SK-N-SH treated with all-trans-retinoic acid at 6 μM for 48 hours (cell line): ENCODE measurements around the gene EARS2.
"Not testable (repeated sequence)": the region's sequence is repeated elsewhere in the genome, so short reads cannot be mapped to it uniquely, and the experiment has no call there.

Source experiments
- ATAC-seq: fragments of 200-7000 bp; cut with Tn5 transposase; 3 replicates; pipeline ENCODE4 v1.9.1; 2020; ENCODE audit warnings: mild to moderate bottlenecking, moderate library complexity
- ARNTL ChIP-seq: fragments of 450-650 bp; formaldehyde crosslinking; IDR thresholded peaks from 2 replicates; pipeline ENCODE4 v1.5.0; 2020; ENCODE audit warnings: low read depth, mild to moderate bottlenecking, moderate library complexity, borderline replicate concordance
- BACH2 ChIP-seq: fragments of 250-450 bp; sonication (Bioruptor Pico); IDR thresholded peaks from 2 replicates; pipeline ENCODE4 v1.9.0; 2021; ENCODE audit warnings: mild to moderate bottlenecking, borderline replicate concordance
- CREB5 ChIP-seq: fragments of 250-450 bp; sonication (Bioruptor Pico); IDR thresholded peaks from 2 replicates; pipeline ENCODE4 v1.5.1; 2020; ENCODE audit warnings: low read depth, mild to moderate bottlenecking, moderate library complexity
- CSDC2 ChIP-seq: fragments of 250-450 bp; sonication (Bioruptor Pico); IDR thresholded peaks from 2 replicates; pipeline ENCODE4 v1.5.0; 2020; ENCODE audit warnings: mild to moderate bottlenecking, moderate library complexity
- CSRNP3 ChIP-seq: fragments of 250-450 bp; sonication (Bioruptor Pico); IDR thresholded peaks from 2 replicates; pipeline ENCODE4 v1.5.1; 2021; ENCODE audit warnings: mild to moderate bottlenecking, moderate library complexity
- ESRRG ChIP-seq: fragments of 250-450 bp; sonication (Bioruptor Pico); IDR thresholded peaks from 2 replicates; pipeline ENCODE4 v1.6.1; 2021; ENCODE audit warnings: mild to moderate bottlenecking
- GLIS3 ChIP-seq: fragments of 250-450 bp; sonication (Bioruptor Pico); IDR thresholded peaks from 2 replicates; pipeline ENCODE4 v1.5.0; 2020; ENCODE audit warnings: mild to moderate bottlenecking, moderate library complexity
- ISL1 ChIP-seq: fragments of 250-450 bp; sonication (Bioruptor Pico); IDR thresholded peaks from 2 replicates; pipeline ENCODE4 v2.1.2; 2022; ENCODE audit warnings: mild to moderate bottlenecking, moderate library complexity
- OSR1 ChIP-seq: fragments of 250-450 bp; sonication (Bioruptor Pico); IDR thresholded peaks from 2 replicates; pipeline ENCODE4 v1.8.0; 2022; ENCODE audit warnings: moderate library complexity, mild to moderate bottlenecking, inconsistent platforms
- POU6F1 ChIP-seq: fragments of 250-450 bp; sonication (Bioruptor Pico); IDR thresholded peaks from 2 replicates; pipeline ENCODE4 v1.8.0; 2021; ENCODE audit warnings: low read depth, mild to moderate bottlenecking, moderate library complexity, borderline replicate concordance
- RARB ChIP-seq: fragments of 250-450 bp; sonication (Bioruptor Pico); IDR thresholded peaks from 2 replicates; pipeline ENCODE4 v1.8.0; 2021; ENCODE audit warnings: mild to moderate bottlenecking, moderate library complexity
- SNAI2 ChIP-seq: fragments of 250-450 bp; sonication (Bioruptor Pico); IDR thresholded peaks from 2 replicates; pipeline ENCODE4 v1.5.0; 2020; ENCODE audit warnings: mild to moderate bottlenecking, moderate library complexity
- TCF4 ChIP-seq: fragments of 250-450 bp; sonication (Bioruptor Pico); IDR thresholded peaks from 2 replicates; pipeline ENCODE4 v1.8.0; 2021; ENCODE audit warnings: mild to moderate bottlenecking, moderate library complexity, borderline replicate concordance
- TOX ChIP-seq: fragments of 250-450 bp; sonication (Bioruptor Pico); IDR thresholded peaks from 2 replicates; pipeline ENCODE4 v1.8.0; 2021; ENCODE audit warnings: mild to moderate bottlenecking, moderate library complexity, borderline replicate concordance
- TSHZ2 ChIP-seq: fragments of 250-450 bp; sonication (Bioruptor Pico); IDR thresholded peaks from 2 replicates; pipeline ENCODE4 v1.5.0; 2020; ENCODE audit warnings: mild to moderate bottlenecking, moderate library complexity
- ZC3H10 ChIP-seq: fragments of 250-450 bp; sonication (Bioruptor Pico); IDR thresholded peaks from 2 replicates; pipeline ENCODE4 v1.5.1; 2021; ENCODE audit warnings: mild to moderate bottlenecking, moderate library complexity
- ZFP3 ChIP-seq: fragments of 250-450 bp; sonication (Bioruptor Pico); IDR thresholded peaks from 2 replicates; pipeline ENCODE4 v1.5.0; 2020; ENCODE audit warnings: mild to moderate bottlenecking, moderate library complexity
- ZFP30 ChIP-seq: fragments of 450-650 bp; formaldehyde crosslinking; IDR thresholded peaks from 2 replicates; pipeline ENCODE4 v1.5.0; 2022; ENCODE audit warnings: mild to moderate bottlenecking, moderate library complexity
- ZNF565 ChIP-seq: fragments of 450-650 bp; formaldehyde crosslinking; conservative IDR thresholded peaks from 2 replicates; pipeline ENCODE4 v1.5.0; 2020; ENCODE audit warnings: low read depth, mild to moderate bottlenecking, moderate library complexity
- ZNF70 ChIP-seq: fragments of 450-650 bp; formaldehyde crosslinking; IDR thresholded peaks from 2 replicates; pipeline ENCODE4 v1.5.0; 2020; ENCODE audit warnings: mild to moderate bottlenecking, moderate library complexity
- ZNF8 ChIP-seq: fragments of 450-650 bp; formaldehyde crosslinking; IDR thresholded peaks from 2 replicates; pipeline ENCODE4 v1.5.0; 2020; ENCODE audit warnings: mild to moderate bottlenecking, moderate library complexity

Gene EARS2

GRCh38 chr16:23485257-23485614, 71.9 kb downstream of the EARS2 start:
- TF ChIP-seq OSR1 (CRISPR knock-in tag), result no peak
- TF ChIP-seq POU6F1 (CRISPR knock-in tag), result no peak
- no peak for TF ChIP-seq ESRRG (CRISPR knock-in tag)
- no peak for ATAC-seq

GRCh38 chr16:23484510-23485256, 72.5 kb downstream of the EARS2 start:
- no peak for ATAC-seq

GRCh38 chr16:23483492-23483891, 73.7 kb downstream of the EARS2 start:
- not testable (repeated sequence) for ATAC-seq

More at GRCh38 chr16:23484510-23485256, 72.5 kb downstream of the EARS2 start:
- TF ChIP-seq ISL1 (no peak), ZC3H10 (CRISPR knock-in tag) (no peak)
- TF ChIP-seq, all 23 proteins: peak for 0

- no peak for TF ChIP-seq TSHZ2
- no peak for TF ChIP-seq POU6F1 (CRISPR knock-in tag)
- no peak for TF ChIP-seq GLIS3
- no peak for TF ChIP-seq ZNF8 (CRISPR knock-in tag)
- TF ChIP-seq CSDC2 (CRISPR knock-in tag), result no peak
- TF ChIP-seq RARB (CRISPR knock-in tag), result no peak
- TF ChIP-seq ZFP30 (CRISPR knock-in tag), result no peak
- no peak for TF ChIP-seq TOX (CRISPR knock-in tag)
- TF ChIP-seq ZC3H10 (CRISPR knock-in tag), result no peak
- no peak for TF ChIP-seq CREB5 (CRISPR knock-in tag)
- no peak for TF ChIP-seq ISL1
- no peak for TF ChIP-seq ZNF565 (CRISPR knock-in tag)
- no peak for TF ChIP-seq ESRRG (CRISPR knock-in tag)
- no peak for TF ChIP-seq SNAI2
- no peak for TF ChIP-seq ARNTL
- no peak for TF ChIP-seq OSR1 (CRISPR knock-in tag)
- TF ChIP-seq ZFP3, result no peak
- no peak for TF ChIP-seq ZNF70 (CRISPR knock-in tag)
- TF ChIP-seq TCF4 (CRISPR knock-in tag), result no peak
- no peak for ATAC-seq
Observed at GRCh38 chr16:23482778-23483177, 74.4 kb downstream of the EARS2 start.

- no peak for TF ChIP-seq TSHZ2
- TF ChIP-seq ZFP30 (CRISPR knock-in tag), result no peak
- no peak for TF ChIP-seq CSRNP3 (CRISPR knock-in tag)
- TF ChIP-seq TCF4 (CRISPR knock-in tag), result no peak
- no peak for TF ChIP-seq ESRRG (CRISPR knock-in tag)
- TF ChIP-seq BACH2 (CRISPR knock-in tag), result no peak
- TF ChIP-seq ZFP3, result no peak
- no peak for TF ChIP-seq ARNTL
- no peak for TF ChIP-seq GLIS3
- no peak for TF ChIP-seq ISL1
- no peak for ATAC-seq
Observed at GRCh38 chr16:23480257-23480656, 76.9 kb downstream of the EARS2 start.
